HG03064 (cell line): ENCODE data around the gene CLIP3.

Experiments used
- ATAC-seq: cut with Tn5 transposase; IDR thresholded peaks from one replicate; pipeline ENCODE4 v1.9.1; 2021; ENCODE audit warnings: low read depth; ENCODE audit not compliant: unreplicated experiment

The CLIP3 gene

DNA sequence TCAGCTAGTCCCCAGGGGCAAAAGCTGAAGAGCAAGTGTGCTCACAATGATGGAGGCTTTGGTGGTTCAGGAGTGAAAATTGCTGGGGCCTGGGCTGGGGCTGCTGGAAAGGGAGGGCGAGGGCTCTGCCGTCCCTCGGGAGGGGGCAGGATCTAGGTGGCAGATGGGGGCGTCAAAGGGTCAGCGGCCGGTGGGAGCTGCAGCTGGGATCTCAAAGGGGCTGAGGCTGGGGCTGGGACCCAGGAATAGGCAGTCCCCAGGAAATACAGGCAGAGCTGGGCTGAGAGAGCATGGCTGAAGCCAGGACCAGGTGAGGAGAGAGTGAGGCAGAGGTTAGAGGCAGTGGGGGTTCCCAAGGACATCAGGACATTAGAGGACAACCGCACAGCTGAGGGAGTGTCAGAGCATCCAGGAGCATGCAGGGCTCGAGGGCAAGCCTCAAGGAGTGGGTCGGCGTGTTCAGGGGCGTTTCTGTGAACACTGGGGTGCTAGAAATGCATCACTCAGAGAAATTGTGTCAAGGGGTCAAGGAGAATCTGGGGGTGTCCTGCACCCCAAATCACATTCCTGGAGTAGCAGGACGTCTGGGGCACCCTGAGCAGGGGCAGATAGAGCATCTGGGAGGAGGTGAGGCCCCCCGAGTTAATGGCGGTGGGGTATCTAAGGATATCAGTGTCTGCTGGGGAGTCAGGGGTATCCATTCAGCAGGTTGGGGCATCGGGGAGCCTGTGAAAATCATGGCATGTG, 22.9 kb downstream of the CLIP3 start:
- ATAC-seq = no peak

DNA sequence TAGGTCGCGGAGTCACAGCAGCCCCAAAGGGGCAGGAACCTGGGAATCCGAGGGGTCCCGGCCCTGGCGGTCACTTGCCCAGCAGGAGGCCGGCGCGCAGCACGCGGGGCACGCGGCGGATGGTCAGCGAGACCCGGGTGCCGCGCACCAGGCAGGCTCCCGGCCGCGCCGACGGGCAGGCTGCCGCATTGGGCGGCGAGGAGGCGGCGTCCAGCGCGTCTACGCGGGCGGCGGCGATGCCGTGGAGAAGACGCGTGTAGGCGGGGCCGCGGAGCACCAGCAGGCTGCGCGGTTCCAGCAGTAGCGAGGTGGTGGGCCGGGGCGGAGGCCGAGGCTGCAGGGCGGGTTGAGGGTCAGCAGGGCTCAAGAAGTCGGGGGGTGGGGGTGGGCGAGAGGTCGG, 23.5 kb downstream of the CLIP3 start:
- no peak for ATAC-seq

DNA sequence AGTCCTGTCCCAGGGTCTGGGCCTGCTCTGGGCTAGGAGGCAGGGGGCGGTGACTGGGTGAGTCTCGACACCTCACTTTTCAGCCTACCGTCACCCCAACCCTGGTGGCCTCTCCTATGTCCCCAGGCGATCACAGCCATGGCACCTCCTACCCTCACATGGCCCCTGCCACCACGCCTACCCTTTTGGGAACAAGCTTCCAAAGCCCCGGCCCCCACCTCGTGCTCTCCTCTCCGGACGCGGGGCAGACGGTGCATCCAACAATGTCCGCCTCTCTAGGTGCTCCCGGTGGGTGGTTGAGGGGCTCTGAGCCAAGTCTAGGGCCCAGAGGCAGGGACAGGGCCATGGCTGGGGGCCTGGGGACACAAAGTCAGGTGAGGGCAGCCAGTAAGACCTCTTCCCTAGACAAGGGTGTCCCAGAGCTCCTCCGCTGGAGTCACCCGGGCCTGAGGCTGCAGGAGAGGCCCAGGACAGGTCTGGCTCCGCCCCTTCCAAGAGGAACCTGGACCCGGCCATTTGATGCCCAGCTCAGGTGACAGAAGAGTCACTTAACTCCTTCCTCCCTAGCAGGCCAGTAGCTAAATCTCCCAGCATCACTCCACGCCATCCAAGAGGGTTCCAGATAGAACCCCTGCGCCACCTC, 24.2 kb downstream of the CLIP3 start, which contains the start of gene SYNE4:
SYNE4 (minus strand) TSS at position 478 of the 643 bp plus-strand sequence; CDS start at position 346, 132 bp downstream.
- ATAC-seq = no peak

DNA sequence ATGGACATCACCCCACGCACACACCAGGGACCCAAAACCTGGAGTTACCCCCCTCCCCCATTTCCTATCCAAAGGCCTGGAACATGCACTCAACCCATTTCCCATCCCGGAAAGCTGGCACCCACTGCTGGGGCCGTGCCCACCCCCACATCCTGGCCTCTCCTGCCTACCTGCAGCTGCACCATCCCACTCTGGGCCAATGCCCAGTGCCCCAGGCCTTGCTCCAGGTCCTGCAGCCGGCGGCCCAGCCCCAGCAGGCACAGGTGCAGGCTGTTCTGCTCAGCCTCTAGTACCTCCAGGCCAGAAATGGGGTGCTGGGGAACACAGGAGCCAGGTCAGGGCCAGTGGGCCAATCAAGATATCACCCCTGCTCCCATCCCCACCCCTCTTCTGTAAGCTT, 25.7 kb downstream of the CLIP3 start:
- ATAC-seq = no peak

DNA sequence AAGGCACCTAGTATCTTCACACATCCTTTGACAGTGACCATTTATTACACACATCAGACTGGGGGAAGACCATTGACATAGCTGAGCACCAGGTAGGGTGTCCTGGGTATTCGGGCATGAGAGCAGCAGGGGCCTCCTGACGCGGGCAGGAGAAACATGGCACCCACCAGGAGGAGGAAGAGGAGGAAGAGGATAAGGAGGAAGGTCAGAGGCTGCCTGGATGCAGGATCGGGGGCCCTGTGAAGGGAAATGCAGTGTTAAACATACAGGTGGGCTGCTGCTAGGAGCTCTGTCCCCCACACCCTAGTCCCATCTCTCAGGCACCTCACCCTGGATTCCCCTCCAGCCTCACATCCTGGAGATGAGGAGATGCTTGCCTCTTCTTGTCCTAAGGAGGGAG, 29.4 kb downstream of the CLIP3 start:
- no peak for ATAC-seq

DNA sequence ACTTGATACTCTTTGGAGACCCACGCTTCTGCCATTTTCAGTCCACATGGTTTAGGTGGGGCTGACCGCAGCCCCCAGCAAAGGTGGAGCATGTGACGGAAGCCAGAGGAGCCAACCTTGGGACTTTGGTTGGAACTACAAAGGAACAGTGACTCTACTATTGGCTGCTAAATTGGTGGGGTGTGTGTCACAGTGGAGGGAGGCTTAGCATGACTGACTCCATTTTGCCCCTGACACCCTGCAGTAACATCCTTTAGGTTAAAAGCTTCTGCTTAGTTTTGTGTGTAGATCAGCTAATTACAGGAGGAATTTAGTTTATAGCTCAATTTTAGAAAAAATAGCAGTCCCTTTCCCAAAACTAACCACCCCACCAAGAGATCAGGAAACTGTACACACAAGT, 31.1 kb downstream of the CLIP3 start:
- ATAC-seq = no peak

DNA sequence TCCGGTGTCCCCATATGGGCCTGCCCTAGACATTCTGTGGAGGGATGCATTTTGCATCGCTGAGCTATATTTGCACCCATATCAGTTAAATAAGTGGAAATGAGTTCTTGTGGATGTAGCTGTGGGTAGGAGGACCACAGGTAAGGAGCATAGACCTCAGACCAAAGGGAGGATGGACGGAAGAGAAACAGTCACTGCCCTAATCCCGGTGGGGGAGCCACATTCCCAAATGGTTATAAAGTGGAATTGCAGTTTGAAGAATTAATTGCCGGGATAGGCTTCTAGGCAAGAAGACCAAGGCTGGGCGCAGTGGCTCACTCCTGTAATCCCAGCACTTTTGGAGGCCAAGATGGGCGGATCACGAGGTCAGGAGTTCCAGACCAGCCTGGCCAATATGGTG, 35.9 kb downstream of the CLIP3 start:
- no peak for ATAC-seq

DNA sequence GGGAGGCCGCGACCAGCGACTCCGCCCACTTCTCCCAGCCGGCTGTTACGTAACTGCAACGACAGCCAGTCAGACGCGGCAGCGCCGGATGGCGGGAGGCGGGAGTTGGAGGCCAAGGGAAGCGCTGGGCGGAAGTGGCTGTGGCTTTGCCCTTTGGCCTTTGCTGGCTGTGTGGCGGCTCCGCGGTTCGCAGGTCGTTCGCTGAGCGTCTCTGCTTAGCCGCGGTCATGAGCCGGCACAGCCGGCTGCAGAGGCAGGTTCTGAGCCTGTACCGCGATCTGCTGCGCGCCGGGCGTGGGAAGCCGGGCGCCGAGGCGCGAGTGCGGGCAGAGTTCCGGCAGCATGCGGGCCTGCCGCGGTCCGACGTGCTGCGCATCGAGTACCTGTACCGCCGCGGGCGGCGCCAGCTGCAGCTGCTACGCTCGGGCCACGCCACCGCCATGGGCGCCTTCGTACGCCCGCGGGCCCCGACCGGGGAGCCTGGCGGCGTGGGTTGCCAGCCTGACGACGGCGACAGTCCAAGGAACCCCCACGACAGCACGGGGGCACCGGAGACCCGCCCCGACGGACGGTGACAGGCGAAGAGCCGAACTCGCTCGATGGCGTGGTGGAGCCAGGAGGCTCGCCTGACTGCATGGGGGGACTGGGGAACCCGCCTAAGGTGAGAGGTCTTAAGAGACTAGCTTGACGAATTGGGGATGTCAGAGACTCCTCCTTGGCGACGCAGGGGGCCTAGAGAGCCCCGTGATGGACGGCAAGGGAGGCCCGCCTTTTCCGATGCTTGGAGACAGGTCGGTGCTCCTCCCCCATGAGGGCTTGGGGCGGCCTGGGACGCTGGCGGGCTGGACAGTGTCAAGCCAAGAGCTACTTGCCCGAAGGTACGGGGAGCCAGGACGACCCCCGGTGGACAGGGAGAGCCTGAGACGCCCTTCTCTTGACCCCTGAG, 37.4 kb downstream of the CLIP3 start, which contains the start of gene SDHAF1:
SDHAF1 (plus strand) TSS at position 141 of the 946 bp plus-strand sequence; CDS start at position 228, 87 bp downstream.
- peak; percentile 58 for ATAC-seq

DNA sequence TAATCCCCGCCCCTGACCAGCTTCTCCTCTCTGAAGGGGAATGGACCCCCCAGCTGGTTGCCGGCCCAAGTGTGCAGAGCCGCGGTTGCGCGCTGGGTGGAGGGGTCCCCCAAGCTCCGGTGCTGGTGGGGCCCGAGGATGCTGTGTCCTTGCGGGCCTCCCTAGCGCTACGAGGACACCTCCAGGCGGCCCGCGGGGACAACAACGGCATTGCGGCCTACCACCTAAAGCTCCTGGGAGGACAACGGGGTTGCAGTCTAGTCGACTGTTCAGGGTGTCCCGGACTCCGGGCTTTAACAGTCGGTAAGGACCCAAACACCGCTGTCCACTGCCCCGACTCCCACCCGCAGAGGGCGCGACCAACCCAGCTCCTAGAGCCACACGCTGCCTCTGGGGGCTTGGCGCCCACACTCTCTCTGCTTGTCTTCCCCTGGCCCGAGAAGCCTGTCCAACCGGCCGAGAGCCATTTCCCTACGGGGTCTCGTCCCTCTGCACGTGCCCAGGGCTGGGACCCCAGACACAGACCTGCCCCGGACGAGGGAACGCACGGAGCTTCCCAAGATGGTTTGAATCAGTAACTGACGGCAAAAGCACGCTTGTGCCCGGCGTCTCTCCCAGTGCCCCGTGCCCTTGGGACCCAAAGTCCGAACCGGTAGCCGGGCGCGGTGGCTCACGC, 38.6 kb downstream of the CLIP3 start:
- no peak for ATAC-seq

DNA sequence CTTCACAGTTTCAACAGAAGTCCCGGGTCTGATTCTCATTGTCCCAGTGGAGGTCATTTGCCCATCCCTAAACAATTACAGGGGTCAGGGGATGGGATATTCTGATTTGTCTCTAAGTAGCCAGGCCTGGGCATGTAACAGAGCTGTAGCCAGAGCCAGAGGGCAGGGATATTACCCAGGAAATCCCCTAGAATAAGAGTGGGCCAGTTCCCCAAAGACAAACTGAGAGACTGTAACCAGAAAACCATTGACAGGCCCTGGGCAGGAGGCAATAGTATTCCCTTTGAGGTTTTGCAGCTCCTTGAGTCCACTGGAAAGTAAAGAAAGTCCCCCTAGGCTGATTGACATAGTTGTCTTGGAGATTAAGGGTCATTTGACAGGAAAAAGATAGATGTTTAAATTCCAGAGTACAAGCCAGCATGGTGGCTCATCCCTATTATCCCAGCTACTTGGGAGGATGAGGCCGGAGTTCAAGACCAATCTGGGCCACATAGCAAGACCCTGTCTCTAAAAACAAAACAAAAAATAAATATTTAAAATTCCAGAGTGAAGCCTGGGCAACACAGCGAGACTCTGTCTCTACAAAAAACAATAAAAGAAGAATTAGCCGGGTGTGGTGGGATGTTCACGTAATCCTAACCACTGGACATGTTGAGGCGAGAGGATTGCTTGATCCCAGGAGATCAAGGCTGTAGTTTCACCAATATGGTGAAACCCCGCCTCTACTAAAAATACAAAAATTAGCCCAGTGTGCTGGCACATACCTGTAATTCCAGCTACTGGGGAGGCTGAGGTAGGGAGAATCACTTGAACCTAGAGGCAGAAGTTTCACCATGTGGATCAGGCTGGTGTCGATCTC, 39.5 kb downstream of the CLIP3 start:
- ATAC-seq = no peak

DNA sequence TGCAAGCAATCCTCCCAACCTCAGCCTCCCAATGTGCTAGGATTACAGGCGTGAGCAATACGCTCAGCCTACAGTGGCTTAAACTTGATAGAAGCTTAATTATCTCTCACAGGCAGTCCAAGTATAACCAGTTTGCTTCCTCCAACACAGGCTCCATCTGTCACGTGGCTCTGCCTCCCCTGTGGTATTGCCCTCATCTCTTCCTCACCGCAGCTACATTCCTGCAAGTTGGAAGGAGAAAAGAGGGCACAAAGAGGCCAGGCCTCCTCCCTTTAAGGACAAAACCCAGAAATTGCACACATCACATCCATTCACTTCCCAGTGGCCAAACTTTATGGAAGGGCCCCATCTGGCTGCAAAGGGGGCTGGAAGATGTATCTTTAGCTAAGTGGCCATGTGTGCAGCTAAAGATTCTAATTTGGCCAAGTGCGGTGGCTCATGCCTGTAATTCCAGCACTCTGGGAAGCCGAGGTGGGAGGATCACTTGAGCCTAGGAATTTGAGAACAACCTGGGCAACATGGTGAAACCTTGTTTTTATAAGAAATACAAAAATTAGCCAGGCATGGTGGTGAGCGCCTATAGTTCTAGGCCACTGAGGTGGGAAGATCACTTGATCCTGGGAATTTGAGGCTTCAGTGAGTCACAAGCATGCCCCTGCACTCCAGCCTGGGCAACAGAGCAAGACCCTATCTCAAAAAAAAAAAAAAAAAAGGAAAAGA, 40.8 kb downstream of the CLIP3 start:
- no peak for ATAC-seq

DNA sequence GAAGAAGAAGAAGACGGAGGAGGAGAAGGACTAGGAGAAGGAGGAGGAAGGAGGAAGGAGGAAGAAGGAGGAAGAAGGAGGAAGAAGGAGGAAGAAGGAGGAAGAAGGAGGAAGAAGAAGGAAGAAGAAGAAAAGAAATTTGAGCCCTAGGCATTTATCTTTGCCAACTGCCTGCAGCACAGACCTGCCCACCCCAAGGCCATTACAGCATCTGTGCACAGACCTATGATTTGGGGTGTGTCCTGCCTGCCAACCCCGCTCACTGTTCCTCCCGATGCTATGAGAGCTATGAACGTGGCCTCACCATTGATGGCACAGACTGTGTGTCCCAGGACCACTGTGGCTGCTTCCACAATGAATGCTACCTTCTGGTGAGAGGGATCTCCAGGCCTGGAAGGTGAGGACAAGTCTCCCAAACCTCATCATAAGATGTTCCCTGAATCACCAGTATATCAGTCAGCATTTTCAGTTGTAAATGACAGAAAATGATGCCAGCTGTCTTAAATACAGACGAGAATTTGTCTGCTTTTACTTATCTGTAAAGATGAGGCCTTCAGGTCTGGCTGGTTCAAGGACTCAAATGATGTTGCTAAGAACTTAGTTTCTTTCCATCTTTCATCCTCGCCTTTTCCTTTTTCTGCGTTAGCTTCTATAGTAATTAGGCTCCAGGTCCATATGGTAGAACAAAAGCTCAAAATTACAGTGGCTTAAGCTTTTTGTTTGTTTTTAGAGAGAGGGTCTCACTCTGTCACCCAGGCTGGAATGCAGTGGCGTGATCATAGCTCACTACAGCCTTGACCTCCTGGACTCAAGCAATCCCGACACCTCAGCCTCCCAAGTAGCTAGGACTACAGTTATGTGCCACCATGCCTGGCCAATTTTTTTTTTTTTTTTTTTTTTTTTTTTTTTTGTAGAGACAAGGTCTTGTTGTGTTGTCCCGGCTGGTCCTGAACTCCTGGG, 41.6 kb downstream of the CLIP3 start:
- ATAC-seq = no peak

DNA sequence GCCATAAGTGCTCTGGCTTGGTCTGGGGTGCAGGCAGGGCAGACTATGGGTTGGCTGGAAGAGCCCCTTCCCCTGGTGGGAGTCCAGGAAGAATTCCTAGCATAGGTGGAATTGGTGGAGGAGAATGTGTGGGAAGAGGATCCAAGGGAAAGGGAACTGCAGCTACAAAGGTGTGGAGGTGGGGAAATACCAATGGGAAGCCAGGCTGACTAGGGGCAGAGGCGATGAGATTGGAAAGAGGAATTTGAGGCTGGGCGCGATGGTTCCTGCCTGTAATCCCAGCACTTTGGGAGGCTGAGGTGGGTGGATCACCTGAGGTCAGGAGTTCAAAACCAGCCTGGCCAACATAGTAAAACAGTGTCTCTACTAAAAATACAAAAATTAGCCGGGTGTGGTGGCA, 42.5 kb downstream of the CLIP3 start:
- no peak for ATAC-seq

DNA sequence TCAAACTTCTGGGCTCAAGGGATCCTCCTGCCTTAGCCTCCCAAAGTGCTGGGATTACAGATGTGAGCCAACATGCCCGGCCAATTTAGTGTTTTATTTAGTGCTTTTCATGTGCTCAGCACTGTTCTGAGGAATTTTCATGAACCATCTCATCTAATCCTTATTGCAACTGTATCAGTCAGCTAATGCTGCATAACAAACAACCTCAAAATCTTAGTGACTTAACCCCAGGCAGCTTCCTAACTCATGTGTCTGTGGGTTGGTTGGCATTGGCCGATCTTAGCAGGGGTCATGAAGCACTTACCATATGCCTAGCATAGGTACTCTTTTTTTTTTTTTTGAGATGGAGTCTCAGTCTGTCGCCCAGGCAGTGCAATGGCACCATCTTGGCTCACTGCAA, 43.8 kb downstream of the CLIP3 start:
- ATAC-seq = no peak

DNA sequence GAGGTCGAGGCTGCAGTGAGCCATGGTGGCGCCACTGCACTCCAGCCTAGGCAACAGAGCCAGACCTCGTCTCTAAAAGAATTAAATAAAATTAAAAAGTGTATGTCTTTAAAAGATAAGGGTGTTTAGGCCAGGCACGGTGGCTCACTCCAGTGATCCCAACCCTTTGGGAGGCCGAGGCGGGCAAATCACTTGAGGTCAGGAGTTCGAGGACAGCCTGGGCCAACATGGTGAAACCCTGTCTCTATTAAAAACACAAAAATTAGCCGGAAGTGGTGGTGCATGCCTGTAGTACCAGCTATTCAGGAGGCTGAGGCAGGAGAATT, 45.1 kb downstream of the CLIP3 start:
- ATAC-seq = no peak

DNA sequence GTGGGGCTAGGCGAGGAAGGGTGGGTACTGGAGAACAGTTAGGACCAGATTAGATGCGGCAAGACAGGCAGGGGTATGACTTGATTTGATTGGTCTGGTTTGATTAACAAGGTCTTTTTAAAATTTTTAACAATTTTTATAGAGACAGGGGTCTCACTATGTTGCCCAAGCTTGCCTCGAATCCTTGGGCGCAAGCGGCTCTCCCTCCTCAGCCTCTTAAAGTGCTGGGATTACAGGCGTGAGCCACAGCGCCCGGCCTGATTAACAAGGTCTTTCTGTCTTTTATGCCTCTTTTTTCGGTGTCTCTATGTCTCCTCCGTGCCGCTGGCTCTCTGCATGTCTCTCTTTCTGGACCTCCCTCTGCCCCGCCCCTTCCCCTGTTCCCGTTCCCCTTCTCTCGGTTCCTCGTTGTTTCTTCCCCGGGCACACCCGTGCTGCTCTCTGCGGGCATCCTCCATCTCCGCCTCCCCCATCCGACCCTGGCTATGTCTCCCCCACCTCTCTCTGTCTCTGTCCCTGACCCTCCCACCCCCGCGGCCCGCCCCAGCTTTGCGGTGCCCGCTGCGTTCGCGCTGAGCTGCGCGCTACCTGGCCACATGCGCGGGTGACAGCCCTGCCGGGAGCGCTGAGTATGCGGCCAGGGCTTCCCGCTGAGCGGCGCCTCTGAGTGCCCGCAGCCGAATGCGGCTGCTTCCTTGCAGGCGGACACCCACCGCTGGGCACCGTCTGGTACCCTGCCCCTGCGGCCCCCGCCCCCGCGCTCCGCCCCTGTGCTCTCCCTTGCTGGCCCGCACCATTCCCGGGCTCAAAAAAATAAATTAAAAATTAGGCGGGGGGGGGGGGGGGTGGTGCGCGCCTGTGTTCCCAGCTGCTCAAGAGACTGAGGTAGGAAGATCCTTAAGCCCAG, 45.8 kb downstream of the CLIP3 start:
- ATAC-seq = no peak

DNA sequence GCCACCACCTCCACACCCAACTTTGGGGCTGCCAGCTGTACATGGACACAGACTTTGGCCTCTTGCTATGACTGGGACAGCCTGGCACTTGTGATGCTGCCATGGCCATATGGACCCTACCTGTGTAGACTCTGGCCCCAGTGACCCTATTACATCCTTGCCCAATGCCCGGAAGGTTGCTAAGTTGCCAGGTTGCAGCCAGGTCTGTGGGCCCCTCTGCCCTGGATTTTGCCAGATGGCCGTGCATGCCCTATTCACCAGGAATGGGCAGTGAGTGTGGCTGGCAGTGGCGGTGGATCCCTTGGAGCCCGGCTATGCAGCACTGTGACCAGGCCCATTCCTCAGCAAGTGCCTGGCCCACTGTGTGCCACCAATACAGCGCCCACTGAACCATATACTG, 46.6 kb downstream of the CLIP3 start:
- ATAC-seq = no peak
